ELR (cell line): Measurements from ENCODE around the gene KLF1.
"Not testable (repeated sequence)": the region's sequence is repeated elsewhere in the genome, so short reads cannot be mapped to it uniquely, and the experiment has no call there.

Experiments
- DNase-seq: peaks from one replicate; pipeline ENCODE4 v3.0.0-alpha.2; 2015; ENCODE audit warnings: low read depth

Gene KLF1

GRCh38 chr19:12867120-12868099 is 19.6 kb downstream of the KLF1 start:
- peak; percentile 64 for DNase-seq

- DNase-seq: no peak
Observed at GRCh38 chr19:12866416-12867119, 20.4 kb downstream of the KLF1 start.

- DNase-seq: no peak
Observed at GRCh38 chr19:12865746-12866415, 21.1 kb downstream of the KLF1 start.

GRCh38 chr19:12864721-12865715 is 22.0 kb downstream of the KLF1 start:
- DNase-seq: no peak

GRCh38 chr19:12864143-12864542 is 22.9 kb downstream of the KLF1 start:
- no peak for DNase-seq

GRCh38 chr19:12859546-12859945 is 27.5 kb downstream of the KLF1 start:
- DNase-seq: no peak

- DNase-seq: no peak
Observed at GRCh38 chr19:12858041-12858928, 28.7 kb downstream of the KLF1 start.

- no peak for DNase-seq
Observed at GRCh38 chr19:12856653-12857052, 30.3 kb downstream of the KLF1 start.

GRCh38 chr19:12847159-12848139 is 39.6 kb downstream of the KLF1 start:
- DNase-seq: peak; percentile 90

- not testable (repeated sequence) for DNase-seq
Observed at GRCh38 chr19:12846613-12847012, 40.4 kb downstream of the KLF1 start.

GRCh38 chr19:12843999-12844732 is 42.8 kb downstream of the KLF1 start:
- DNase-seq: no peak

GRCh38 chr19:12843328-12843727 is 43.7 kb downstream of the KLF1 start:
- no peak for DNase-seq

GRCh38 chr19:12842511-12842910 is 44.5 kb downstream of the KLF1 start:
- DNase-seq: no peak

- no peak for DNase-seq
Observed at GRCh38 chr19:12841094-12841493, 45.9 kb downstream of the KLF1 start.

- peak; percentile 83 for DNase-seq
Observed at GRCh38 chr19:12840091-12841079, 46.6 kb downstream of the KLF1 start.

GRCh38 chr19:12838886-12839756 is 47.9 kb downstream of the KLF1 start:
- DNase-seq: no peak
